Breast epithelium (tissue), 3 donors: ENCODE data around the gene KIAA1217.

Experiments
- POLR2A ChIP-seq: fragments of 450-650 bp; IDR thresholded peaks from one replicate; pipeline ENCODE4 v1.6.1; 2016; ENCODE audit warnings: antibody characterized with exemption, mild to moderate bottlenecking, moderate library complexity
- TF ChIP-seq, protein P1 (sequence below), 3 donors: fragments of 450-650 bp; IDR thresholded peaks; one replicate each; pipeline ENCODE4 v1.5.1; 2016 to 2017; ENCODE audit warnings: antibody characterized with exemption in 3 of 3, mild to moderate bottlenecking in 3 of 3, moderate library complexity in 3 of 3

DNA sequence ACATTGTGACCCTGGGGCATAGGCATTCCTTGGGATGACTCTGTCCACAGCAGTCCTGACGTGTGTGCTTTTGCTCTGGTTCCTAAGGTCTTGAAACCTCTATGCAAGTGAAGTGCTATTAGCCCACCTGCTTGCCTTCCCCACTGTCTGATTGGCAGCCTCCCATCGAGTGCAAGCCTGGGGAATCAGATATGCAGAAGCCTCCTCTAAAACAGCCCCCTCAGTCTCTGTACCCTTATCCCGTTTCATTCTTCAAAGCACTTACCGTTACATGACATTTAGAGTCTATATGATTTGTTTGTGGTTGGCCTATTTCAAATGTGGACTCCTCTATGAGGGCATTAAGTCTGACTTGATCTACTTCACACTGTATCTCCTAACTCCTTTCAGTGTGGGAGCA is 4.3 kb downstream of the KIAA1217 start:
- TF ChIP-seq, protein P1, sequence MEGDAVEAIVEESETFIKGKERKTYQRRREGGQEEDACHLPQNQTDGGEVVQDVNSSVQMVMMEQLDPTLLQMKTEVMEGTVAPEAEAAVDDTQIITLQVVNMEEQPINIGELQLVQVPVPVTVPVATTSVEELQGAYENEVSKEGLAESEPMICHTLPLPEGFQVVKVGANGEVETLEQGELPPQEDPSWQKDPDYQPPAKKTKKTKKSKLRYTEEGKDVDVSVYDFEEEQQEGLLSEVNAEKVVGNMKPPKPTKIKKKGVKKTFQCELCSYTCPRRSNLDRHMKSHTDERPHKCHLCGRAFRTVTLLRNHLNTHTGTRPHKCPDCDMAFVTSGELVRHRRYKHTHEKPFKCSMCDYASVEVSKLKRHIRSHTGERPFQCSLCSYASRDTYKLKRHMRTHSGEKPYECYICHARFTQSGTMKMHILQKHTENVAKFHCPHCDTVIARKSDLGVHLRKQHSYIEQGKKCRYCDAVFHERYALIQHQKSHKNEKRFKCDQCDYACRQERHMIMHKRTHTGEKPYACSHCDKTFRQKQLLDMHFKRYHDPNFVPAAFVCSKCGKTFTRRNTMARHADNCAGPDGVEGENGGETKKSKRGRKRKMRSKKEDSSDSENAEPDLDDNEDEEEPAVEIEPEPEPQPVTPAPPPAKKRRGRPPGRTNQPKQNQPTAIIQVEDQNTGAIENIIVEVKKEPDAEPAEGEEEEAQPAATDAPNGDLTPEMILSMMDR (IDR thresholded peaks at IDR 0.05): no peak
- no peak for TF ChIP-seq POLR2A
